Muscle layer of colon (tissue), 2 donors: ENCODE results near the gene RB1.

Experiments used
- H3K27ac ChIP-seq: one replicate; pipeline ENCODE4 v1.7.0; 2013; ENCODE audit warnings: low read depth, mild to moderate bottlenecking, low read length, moderate library complexity
- H3K27me3 ChIP-seq, 2 donors: one replicate each; pipeline ENCODE4 v1.7.0; 2013; ENCODE audit warnings: low read length in 2 of 2, mild to moderate bottlenecking in 2 of 2; ENCODE audit not compliant: insufficient read depth in 2 of 2, control insufficient read depth in 1 of 2
- H3K36me3 ChIP-seq: one replicate; pipeline ENCODE4 v1.7.0; 2013; ENCODE audit warnings: mild to moderate bottlenecking, low read length; ENCODE audit not compliant: insufficient read depth
- H3K4me1 ChIP-seq: one replicate; pipeline ENCODE4 v1.7.0; 2013; ENCODE audit warnings: mild to moderate bottlenecking, low read length; ENCODE audit not compliant: insufficient read depth
- H3K4me3 ChIP-seq, 2 donors: one replicate each; pipeline ENCODE4 v1.7.0; 2013; ENCODE audit warnings: low read length in 2 of 2, low read depth in 1 of 2, mild to moderate bottlenecking in 1 of 2, moderate library complexity in 1 of 2
- H3K9ac ChIP-seq: one replicate; pipeline ENCODE4 v1.7.0; 2013; ENCODE audit warnings: low read length
- H3K9me3 ChIP-seq: one replicate; pipeline ENCODE4 v1.7.0; 2013; ENCODE audit warnings: mild to moderate bottlenecking, low read length
- donor health status: abdominal sarcoma.
- donor health status: Adenocarcinoma of cecum.

Gene RB1

DNA sequence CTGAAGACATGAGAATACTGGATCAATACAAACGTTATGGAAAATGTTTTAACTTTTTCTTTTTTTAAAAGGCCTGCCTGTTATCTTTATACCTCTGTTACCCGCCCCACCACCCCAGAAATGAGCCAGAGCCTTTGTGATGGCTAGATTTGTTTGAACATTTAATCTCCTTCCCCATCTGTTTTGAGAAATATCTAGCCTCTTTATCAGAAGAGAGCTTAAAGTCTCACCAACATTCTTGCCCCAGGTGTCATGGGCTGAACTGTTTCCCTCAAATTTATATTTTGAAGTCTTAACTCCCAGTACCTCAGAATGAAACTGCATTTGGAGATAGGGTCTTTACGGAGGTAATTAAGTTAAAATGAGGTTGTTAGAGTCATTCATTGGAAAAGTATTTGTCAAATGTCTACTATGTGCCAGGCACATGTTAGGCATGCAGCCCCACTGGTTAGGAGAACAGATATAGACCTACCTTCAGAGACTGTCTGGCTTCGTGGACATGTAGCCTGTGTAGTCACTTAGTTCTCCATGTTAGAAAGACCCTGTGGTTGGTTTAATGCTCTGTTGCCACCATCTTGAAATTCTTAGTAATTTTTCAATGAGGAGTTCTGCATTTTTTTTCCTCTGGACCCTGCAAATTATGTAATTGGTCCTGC is 6.3 kb upstream of the RB1 start:
- no peak overlapping the region for H3K9ac ChIP-seq
- H3K9me3 ChIP-seq: no peaks in the 10 kb centered on the region

DNA sequence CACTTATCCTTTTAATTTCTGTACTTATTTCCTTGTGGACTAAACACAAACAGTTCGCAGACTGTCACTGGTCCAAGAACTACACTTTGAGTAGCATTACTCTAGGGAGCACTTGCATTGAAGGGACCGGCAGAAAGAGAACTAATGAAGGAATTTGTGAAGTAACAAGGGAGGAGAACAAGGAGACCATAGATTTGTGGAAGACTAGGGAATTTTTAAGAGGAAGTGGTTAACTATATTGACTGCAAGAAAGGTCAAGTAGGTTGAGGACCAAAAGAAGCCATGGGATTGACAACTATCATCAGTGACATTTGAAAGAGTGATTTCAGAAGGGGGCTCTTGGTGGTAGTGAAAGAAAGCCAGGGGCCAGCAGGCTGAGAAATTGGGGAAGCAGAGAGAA is 4.0 kb upstream of the RB1 start:
- H3K27me3 ChIP-seq: no peaks in the 10 kb centered on the region
- no peak overlapping the region for H3K9ac ChIP-seq
- no peak overlapping the region for H3K4me3 ChIP-seq
- no peaks in the 10 kb centered on the region for H3K9me3 ChIP-seq
- peaks cover 7% of the 10 kb centered on the region for H3K4me1 ChIP-seq
- H3K36me3 ChIP-seq: no peaks in the 10 kb centered on the region
- H3K27ac ChIP-seq: no peak overlapping the region

More for the DNA sequence above, 6.3 kb upstream of the RB1 start:
- Histone ChIP-seq H3K4me3 (no peak overlapping the region), H3K36me3 (no peaks in the 10 kb centered on the region), H3K4me1 (peaks cover 2% of the 10 kb centered on the region), H3K27ac (no peak overlapping the region), H3K27me3 (no peaks in the 10 kb centered on the region)

DNA sequence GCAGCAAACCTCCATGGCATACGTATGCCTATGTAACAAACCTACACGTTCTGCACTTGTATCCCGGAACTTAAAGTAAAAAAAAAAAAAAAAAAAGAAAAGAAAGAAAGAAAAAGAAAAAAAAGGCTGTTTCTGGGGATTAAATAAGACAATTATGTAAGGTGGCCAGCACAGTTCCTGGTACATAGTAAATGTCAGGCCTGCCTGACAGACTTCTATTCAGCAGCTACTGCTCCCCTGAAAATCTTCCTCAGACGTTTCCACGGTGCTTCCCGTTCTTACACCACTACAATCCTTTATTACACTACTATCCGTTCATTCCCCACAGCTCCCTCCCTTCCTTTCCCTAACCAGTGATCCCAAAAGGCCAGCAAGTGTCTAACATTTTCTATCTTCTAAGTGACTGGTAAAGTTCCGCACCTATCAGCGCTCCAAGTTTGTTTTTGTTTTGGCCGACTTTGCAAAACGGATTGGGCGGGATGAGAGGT is 636 bp upstream of the RB1 start:
- H3K9me3 ChIP-seq: no peaks in the 10 kb centered on the region
- peak overlapping the region; percentile 98 for H3K9ac ChIP-seq
- H3K27ac ChIP-seq: peak overlapping the region; percentile 98

DNA sequence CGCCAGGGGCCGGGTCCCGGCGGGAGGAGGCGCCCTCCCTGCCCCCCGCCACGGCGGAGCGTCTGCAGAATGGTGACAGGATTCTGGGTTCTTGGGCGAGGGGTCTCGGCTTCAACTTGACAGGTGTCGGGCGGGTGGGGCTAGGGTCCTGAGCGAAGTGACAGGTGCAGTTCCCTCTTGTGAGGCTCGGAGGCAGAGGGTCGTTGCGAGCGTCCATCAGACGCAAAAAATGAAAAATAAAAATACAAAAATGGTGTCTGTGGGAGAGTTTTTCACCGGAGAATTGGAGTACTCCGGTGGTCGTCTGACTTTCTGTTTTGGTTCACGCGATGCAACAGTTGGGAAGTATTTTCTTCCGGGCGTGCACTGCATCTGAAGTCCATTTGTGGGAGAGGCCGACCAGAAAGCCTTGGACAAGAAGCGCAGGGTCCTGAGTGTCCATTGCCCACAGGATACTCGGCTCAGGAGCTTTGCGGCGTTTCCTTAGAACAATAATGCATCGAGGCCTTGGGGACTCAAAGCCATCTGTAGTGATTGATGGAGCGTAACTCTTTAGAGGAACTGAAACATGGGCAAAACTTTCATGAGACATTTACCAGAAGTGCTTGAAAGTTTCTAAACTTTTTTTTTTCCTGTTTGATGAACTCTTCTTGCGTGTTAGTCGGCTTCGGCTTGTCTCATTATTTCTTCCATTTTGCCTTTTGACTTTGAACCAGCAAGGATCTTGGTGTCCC is 759 bp downstream of the RB1 start:
- peak overlapping the region; percentile 98 for H3K27ac ChIP-seq

More for the DNA sequence above, 636 bp upstream of the RB1 start:
- no peaks in the 10 kb centered on the region for H3K36me3 ChIP-seq
- H3K27me3 ChIP-seq: no peaks in the 10 kb centered on the region
- H3K4me1 ChIP-seq: peaks cover 22% of the 10 kb centered on the region
- peak overlapping the region; percentile 91 to 93 for H3K4me3 ChIP-seq

DNA sequence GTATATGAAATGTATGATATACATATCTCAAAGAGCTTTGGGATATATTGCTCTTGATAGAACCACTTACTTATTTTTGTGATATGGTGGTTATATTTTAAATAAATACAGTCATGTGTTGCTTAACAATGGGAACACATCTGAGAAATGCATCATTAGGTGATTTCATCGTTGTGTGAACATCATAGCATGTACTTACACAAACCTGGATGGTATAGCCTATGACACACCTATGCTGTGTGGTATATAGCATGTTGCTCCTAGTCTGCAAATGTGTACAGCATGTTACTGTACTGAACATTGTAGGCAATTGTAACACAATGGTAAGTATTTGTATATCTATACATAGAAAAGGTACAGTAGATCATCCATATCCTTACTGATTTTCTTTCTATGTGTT is 7.7 kb downstream of the RB1 start:
- Histone ChIP-seq H3K9me3 (no peaks in the 10 kb centered on the region), H3K9ac (no peak overlapping the region), H3K36me3 (no peaks in the 10 kb centered on the region), H3K4me1 (peaks cover 2% of the 10 kb centered on the region), H3K27me3 (no peaks in the 10 kb centered on the region), H3K27ac (no peak overlapping the region), H3K4me3 (no peak overlapping the region)

More for the DNA sequence above, 759 bp downstream of the RB1 start:
- Histone ChIP-seq H3K27me3 (no peaks in the 10 kb centered on the region), H3K36me3 (no peaks in the 10 kb centered on the region), H3K4me1 (peaks cover 22% of the 10 kb centered on the region), H3K4me3 (peak overlapping the region; percentile 91 to 93), H3K9me3 (no peaks in the 10 kb centered on the region), H3K9ac (peak overlapping the region; percentile 70)

DNA sequence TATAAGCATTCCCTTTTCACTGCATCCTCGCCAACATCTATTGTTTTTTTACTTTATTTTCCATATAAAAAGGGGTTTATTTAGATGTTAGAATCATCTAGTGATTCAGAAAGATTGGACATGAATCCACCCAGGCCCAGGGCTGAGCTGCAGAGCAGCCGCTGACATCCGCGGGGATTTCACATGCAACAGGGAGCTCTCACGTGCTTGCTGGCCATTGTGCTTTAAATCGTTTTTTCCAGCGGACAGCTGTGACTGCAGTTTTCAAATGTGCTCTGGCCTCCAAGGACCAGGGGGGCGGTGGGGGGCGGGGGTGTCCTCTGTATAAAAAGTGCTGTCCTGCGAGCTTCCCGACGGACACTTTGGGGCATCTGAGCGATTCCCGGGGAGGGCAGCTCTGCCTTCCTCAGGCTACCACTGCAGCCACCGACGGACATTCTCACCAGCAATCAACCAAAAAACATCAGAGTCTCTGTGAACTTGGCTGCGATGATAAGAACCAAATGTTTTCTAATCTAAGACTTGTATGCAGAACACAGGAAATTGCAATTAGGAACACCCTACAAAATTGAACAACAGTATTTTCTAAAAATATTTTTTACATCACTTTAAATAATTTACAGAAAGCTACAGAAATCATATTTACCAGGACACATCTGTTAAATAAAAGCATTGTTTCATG is 12.6 kb downstream of the RB1 start:
- Histone ChIP-seq H3K4me1 (no peaks in the 10 kb centered on the region), H3K9me3 (no peaks in the 10 kb centered on the region), H3K36me3 (no peaks in the 10 kb centered on the region), H3K4me3 (no peak overlapping the region), H3K9ac (no peak overlapping the region), H3K27me3 (no peaks in the 10 kb centered on the region), H3K27ac (no peak overlapping the region)

DNA sequence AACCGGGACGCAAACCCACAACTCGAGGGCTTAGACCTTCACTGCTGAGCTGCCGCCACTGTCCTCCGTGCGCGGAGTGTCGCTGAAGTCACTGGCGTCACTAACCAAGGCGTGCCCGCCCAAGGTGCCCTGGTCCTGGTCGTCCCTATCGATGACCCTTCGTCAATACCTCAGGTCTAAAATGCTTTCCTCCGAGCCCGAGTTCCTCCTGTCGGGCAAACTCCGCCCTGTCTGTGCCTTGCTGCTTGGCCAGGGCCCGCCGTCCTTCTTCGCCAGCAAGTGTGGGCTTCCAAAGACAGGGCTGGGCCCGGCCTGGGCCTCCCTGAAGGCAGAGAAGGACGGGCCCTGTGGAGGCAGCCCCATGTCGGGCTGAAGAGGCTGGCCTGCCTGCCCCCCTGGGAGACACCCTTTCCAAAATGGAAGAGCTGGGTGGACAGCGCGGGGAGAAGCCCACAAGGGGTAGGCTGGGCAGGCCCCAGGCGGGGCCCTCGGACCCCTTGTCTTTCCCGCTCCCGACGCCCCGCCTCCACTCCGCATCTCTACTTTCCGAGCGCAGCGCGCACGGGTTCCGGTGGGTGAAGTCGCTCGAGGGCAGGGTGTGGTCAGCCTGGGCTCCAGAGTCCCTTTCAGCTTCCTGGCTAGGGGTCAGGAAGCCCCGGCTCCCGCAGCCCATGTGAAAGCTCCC is 13.4 kb downstream of the RB1 start:
- H3K9ac ChIP-seq: no peak overlapping the region
- no peak overlapping the region for H3K27ac ChIP-seq
- no peaks in the 10 kb centered on the region for H3K36me3 ChIP-seq
- peaks cover 2% of the 10 kb centered on the region for H3K9me3 ChIP-seq
- no peak overlapping the region for H3K4me3 ChIP-seq
- H3K27me3 ChIP-seq: no peaks in the 10 kb centered on the region
- no peaks in the 10 kb centered on the region for H3K4me1 ChIP-seq

DNA sequence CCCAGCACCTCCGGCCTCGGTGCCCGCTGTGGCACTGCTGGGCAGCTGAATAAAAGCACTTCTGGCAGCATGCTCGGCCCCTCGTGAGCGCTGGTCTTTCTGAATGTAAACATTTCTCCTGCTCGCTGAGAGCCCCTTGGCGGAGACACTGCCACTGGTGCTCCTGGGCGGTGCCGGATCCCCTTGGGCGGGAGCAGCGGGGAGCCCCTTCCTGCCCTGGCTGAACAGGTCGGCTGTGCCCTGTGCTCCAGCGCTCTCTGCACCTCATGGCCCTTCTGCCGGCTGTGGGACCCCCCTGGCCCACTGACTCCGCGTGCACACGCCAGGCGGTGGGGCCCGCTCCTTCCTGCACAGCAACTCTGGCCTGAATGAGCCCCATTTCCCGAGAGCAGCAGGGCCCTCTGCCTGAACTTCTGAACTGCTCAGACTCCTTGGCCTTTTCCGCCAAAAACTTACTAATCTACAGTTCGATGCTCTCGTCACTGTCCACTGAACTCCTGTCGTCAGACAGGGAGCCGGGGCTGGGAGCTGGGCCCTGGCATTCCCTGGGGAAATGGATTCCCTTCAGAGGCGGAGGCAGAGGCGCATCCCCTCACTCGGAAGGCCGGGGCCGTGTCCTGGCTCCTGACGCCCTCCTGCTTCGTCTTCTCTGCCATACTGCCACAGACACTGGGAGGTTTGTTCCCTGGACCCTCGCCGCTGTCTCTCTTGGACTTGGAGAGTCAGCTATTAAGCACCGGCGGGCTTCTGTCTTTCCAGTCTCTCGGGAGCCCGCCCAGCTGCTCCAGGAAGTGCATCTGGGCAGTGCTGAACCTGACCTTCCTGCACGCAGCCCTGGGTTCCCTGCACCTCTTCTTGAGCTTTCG is 14.2 kb downstream of the RB1 start:
- H3K27me3 ChIP-seq: no peaks in the 10 kb centered on the region
- H3K4me1 ChIP-seq: no peaks in the 10 kb centered on the region
- no peak overlapping the region for H3K27ac ChIP-seq
- peak overlapping the region in 1 of 2 donors; percentile 45 for H3K4me3 ChIP-seq
- peaks cover 6% of the 10 kb centered on the region for H3K9me3 ChIP-seq
- no peaks in the 10 kb centered on the region for H3K36me3 ChIP-seq
- H3K9ac ChIP-seq: no peak overlapping the region

DNA sequence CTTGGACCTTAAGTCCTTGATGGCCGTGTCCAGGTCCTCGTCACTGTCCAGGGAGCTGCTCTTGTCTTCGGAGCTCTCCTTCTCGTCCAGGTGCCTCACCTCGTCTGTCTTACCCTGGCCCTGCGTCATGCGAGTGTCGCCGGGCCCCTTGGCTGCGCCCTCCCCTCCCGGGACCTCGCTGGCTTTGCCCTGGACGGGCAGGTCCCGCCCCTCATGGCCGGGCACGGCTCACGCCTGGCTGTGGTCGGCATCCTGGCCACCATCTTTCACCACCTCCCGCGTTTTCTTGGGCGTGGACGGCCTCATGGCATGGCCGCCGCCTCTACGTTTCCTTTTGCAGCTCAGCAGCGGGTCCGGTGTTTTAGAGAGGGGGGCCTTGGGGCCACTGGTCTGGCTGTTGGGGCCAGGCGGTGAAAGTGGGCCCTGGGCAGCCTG is 14.8 kb downstream of the RB1 start:
- H3K4me3 ChIP-seq: peak overlapping the region in 1 of 2 donors; percentile 45
- H3K9ac ChIP-seq: no peak overlapping the region
- H3K36me3 ChIP-seq: no peaks in the 10 kb centered on the region
- H3K4me1 ChIP-seq: no peaks in the 10 kb centered on the region
- no peak overlapping the region for H3K27ac ChIP-seq
- H3K9me3 ChIP-seq: peaks cover 6% of the 10 kb centered on the region
- no peaks in the 10 kb centered on the region for H3K27me3 ChIP-seq

DNA sequence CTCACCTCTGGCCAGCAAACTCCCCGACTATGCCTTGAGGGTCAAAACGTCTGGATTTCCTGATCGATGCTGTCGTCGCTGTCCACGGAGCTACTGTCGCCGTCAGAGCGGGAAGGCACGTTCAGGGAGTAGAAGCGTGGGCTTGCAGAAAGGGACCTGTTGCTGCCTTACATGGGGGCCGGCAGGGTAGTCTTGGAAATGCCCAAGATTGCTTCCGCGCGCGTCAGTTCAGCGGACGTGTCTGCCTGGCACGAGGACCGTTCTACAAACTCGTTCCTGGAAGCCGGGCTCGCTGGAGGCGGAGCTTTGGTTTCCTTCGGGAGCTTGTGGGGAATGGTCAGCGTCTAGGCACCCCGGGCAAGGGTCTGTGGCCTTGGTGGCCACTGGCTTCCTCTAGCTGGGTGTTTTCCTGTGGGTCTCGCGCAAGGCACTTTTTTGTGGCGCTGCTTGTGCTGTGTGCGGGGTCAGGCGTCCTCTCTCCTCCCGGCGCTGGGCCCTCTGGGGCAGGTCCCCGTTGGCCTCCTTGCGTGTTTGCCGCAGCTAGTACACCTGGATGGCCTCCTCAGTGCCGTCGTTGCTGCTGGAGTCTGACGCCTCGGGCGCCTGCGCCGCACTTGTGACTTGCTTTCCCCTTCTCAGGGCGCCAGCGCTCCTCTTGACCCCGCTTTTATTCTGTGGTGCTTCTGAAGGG is 15.4 kb downstream of the RB1 start:
- Histone ChIP-seq H3K9me3 (peaks cover 6% of the 10 kb centered on the region), H3K4me1 (no peaks in the 10 kb centered on the region), H3K9ac (no peak overlapping the region), H3K27ac (no peak overlapping the region), H3K36me3 (no peaks in the 10 kb centered on the region), H3K4me3 (peak overlapping the region in 1 of 2 donors; percentile 45), H3K27me3 (no peaks in the 10 kb centered on the region)
